GM12878 (cell line): ENCODE measurements around the gene CACYBP. TPM values are rescaled to one million over a fixed set of nuclear protein-coding genes. Genes with fewer than 3 reads are reported as not detected.

Experiments
- BHLHE40 ChIP-seq, 2 experiments: fragments of 450-650 bp in 1 of 2; IDR thresholded peaks; 2 replicates each; pipeline ENCODE4 v1.6.1; 2011 to 2017; ENCODE audit warnings: low read depth in 2 of 2, borderline replicate concordance in 1 of 2, improper control_type of control experiment in 1 of 2, low read length in 1 of 2, mild to moderate bottlenecking in 1 of 2
- CBFB ChIP-seq: IDR thresholded peaks from 2 replicates; pipeline ENCODE4 v1.6.1; 2016; ENCODE audit warnings: antibody characterized with exemption, low read depth
- EGR1 ChIP-seq, 2 experiments: IDR thresholded peaks; 1 replicate in 1 of 2; 2 replicates in 1 of 2; pipeline ENCODE4 v1.6.1; 2011 to 2012; ENCODE audit warnings: low read depth in 2 of 2, low read length in 2 of 2, borderline replicate concordance in 1 of 2, mild to moderate bottlenecking in 1 of 2, moderate library complexity in 1 of 2
- FOS ChIP-seq: IDR thresholded peaks from 3 replicates; pipeline ENCODE4 v1.6.1; 2011; ENCODE audit warnings: borderline replicate concordance; ENCODE audit not compliant: insufficient read length; ENCODE audit errors: extremely low read depth
- FOXK2 ChIP-seq: fragments of 450-650 bp; IDR thresholded peaks from 2 replicates; pipeline ENCODE4 v1.6.1; 2017; ENCODE audit warnings: mild to moderate bottlenecking, moderate library complexity
- HDGF ChIP-seq: fragments of 450-650 bp; IDR thresholded peaks from 2 replicates; pipeline ENCODE4 v1.6.1; 2016; ENCODE audit warnings: antibody characterized with exemption
- IKZF2 ChIP-seq, 2 experiments: fragments of 450-650 bp; IDR thresholded peaks; 2 replicates each; pipeline ENCODE4 v1.6.1; 2017; ENCODE audit warnings: mild to moderate bottlenecking in 2 of 2, moderate library complexity in 2 of 2
- IRF4 ChIP-seq: IDR thresholded peaks from 2 replicates; pipeline ENCODE4 v1.6.1; 2011; ENCODE audit warnings: low read depth, low read length
- LARP7 ChIP-seq: fragments of 450-650 bp; IDR thresholded peaks from 2 replicates; pipeline ENCODE4 v1.6.1; 2017; ENCODE audit warnings: mild to moderate bottlenecking
- NR2F1 ChIP-seq: fragments of 450-650 bp; conservative IDR thresholded peaks from 2 replicates; pipeline ENCODE4 v1.6.1; 2017; ENCODE audit warnings: mild to moderate bottlenecking
- RAD51 ChIP-seq: fragments of 450-650 bp; IDR thresholded peaks from 2 replicates; pipeline ENCODE4 v1.6.1; 2016; ENCODE audit warnings: moderate library complexity, mild to moderate bottlenecking, inconsistent platforms
- RFX5 ChIP-seq: IDR thresholded peaks from 2 replicates; pipeline ENCODE4 v1.6.1; 2011; ENCODE audit warnings: low read depth, low read length, improper control_type of control experiment
- SIX5 ChIP-seq: IDR thresholded peaks from 2 replicates; pipeline ENCODE4 v1.6.1; 2011; ENCODE audit warnings: mild to moderate bottlenecking, low read depth, low read length, moderate library complexity; ENCODE audit not compliant: severe bottlenecking
- SP1 ChIP-seq: IDR thresholded peaks from one replicate; pipeline ENCODE4 v1.6.1; 2011; ENCODE audit warnings: low read depth, low read length
- TBL1XR1 ChIP-seq: IDR thresholded peaks from 2 replicates; pipeline ENCODE4 v1.6.1; 2012; ENCODE audit warnings: low read depth, low read length, improper control_type of control experiment
- YY1 ChIP-seq: IDR thresholded peaks from 2 replicates; pipeline ENCODE4 v1.6.1; 2011; ENCODE audit warnings: low read depth, mild to moderate bottlenecking, low read length
- ZNF24 ChIP-seq: fragments of 450-650 bp; IDR thresholded peaks from 2 replicates; pipeline ENCODE4 v1.6.1; 2017; ENCODE audit warnings: antibody characterized with exemption, mild to moderate bottlenecking
- polyA plus RNA-seq, 11 experiments: library from polyadenylated mRNA; depleted of rRNA in 4 of 11; unstranded in 6 of 11; stranded (reverse) in 5 of 11; fragments of >200 nt; fragmentation: Nextera tagmentation in 4 of 11; fragmentation: Illumina TruSeq in 1 of 11; extraction: Ambion mirVana in 4 of 11; extraction: Trizol in 1 of 11; gene quantifications; 1 replicate in 1 of 11; 2 replicates in 10 of 11; pipeline versions ENCODE4 v1.2.1 to v1.2.3, GENCODE V29; 2011 to 2016; ENCODE audit warnings: inconsistent platforms in 2 of 11, missing spikeins in 2 of 11, low read depth in 1 of 11
- total RNA-seq, 4 experiments: library from RNA; depleted of rRNA in 3 of 4; stranded (reverse); fragments of >200 nt in 3 of 4; fragmentation: Illumina TruSeq in 1 of 4; extraction: Trizol in 1 of 4; gene quantifications; 2 replicates each; pipeline versions ENCODE4 v1.2.1 to v1.2.3, GENCODE V29; 2013 to 2021
- TF ChIP-seq, protein P1 (sequence below): fragments of 450-650 bp; IDR thresholded peaks from 2 replicates; pipeline ENCODE4 v1.6.1; 2018; ENCODE audit warnings: mild to moderate bottlenecking, low read depth, moderate library complexity; ENCODE audit not compliant: partially characterized antibody
- TF ChIP-seq, protein P2 (sequence below): IDR thresholded peaks from 2 replicates; pipeline ENCODE4 v1.6.1; 2012; ENCODE audit warnings: low read depth, low read length, improper control_type of control experiment
- TF ChIP-seq, protein P3 (sequence below): fragments of 450-650 bp; IDR thresholded peaks from 2 replicates; pipeline ENCODE4 v1.6.1; 2017; ENCODE audit warnings: mild to moderate bottlenecking, moderate library complexity
- TF ChIP-seq, protein P4 (sequence below): fragments of 450-650 bp; IDR thresholded peaks from 2 replicates; pipeline ENCODE4 v1.6.1; 2017; ENCODE audit warnings: mild to moderate bottlenecking, low read depth, inconsistent platforms; ENCODE audit not compliant: poor library complexity, severe bottlenecking

CACYBP gene
- total and polyA plus RNA-seq, 10 of the 15 experiments (the other 5 are each of a cell fraction or from before 2014, with no cell fraction given), result 77.7 to 488 (median 218) TPM

DNA sequence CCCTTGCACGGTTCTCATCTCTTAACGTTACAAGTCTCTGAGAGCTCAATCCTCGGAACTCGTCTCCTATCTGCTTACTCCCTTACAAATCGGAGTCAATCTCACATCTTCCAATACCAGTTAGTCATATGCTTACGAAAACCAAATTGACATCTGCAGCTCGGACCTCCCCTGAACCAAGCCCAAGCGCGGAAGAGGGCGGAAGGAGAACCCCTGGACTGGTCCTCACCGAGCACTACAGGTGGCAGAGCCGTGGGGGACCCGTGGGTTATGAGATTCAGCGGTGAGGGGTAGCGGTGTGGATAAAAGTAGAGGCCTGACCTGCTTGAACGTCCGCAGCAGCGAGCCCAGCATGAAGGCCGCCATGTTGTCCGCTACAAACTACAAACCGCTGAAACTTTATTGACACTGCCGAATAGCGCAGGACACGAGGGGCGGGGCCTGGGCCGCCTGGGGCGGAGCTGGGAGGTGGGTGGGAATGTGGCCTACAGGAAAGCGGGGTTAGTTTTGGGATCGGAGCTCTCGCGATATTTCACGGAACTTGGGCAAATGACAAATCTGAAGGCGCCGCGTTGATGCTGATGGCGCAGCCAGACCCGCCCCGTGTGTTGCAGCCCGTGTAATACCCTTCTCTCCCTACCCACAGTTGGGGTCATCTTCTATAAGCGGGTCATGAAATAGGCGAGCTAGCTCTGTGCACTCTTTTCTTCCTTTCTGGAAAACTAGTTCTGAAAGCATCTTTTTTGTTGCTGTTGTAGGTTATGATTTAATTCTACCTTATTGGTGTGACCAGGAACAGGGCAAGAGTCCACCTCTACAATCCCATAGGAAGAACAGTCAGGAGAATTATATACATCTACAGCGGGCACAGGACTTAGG lies 23.5 kb downstream of the CACYBP start, which contains the start of gene MRPS14 (continued):
- TF ChIP-seq, protein P1, sequence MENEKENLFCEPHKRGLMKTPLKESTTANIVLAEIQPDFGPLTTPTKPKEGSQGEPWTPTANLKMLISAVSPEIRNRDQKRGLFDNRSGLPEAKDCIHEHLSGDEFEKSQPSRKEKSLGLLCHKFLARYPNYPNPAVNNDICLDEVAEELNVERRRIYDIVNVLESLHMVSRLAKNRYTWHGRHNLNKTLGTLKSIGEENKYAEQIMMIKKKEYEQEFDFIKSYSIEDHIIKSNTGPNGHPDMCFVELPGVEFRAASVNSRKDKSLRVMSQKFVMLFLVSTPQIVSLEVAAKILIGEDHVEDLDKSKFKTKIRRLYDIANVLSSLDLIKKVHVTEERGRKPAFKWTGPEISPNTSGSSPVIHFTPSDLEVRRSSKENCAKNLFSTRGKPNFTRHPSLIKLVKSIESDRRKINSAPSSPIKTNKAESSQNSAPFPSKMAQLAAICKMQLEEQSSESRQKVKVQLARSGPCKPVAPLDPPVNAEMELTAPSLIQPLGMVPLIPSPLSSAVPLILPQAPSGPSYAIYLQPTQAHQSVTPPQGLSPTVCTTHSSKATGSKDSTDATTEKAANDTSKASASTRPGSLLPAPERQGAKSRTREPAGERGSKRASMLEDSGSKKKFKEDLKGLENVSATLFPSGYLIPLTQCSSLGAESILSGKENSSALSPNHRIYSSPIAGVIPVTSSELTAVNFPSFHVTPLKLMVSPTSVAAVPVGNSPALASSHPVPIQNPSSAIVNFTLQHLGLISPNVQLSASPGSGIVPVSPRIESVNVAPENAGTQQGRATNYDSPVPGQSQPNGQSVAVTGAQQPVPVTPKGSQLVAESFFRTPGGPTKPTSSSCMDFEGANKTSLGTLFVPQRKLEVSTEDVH, result no peak
- TF ChIP-seq CBFB (peak; percentile 96), FOS (no peak), HDGF (no peak), BHLHE40 (IDR thresholded peaks at IDR 0.05; ENCODE audit: borderline replicate concordance in 1 of 2, low read depth in 2 of 2, low read length in 1 of 2) (peak in 1 of 2 experiments; percentile 51; a peak in 2 of 4 replicates), FOXK2 (peak; percentile 76), TBL1XR1 (peak; percentile 74; the same call in 1 of the 2 replicates), NR2F1 (peak; percentile 11; the same call in 1 of the 2 replicates), RAD51 (no peak), IRF4 (peak; percentile 53; the same call in 1 of the 2 replicates), IKZF2 (IDR thresholded peaks at IDR 0.05) (peak; percentile 69 to 80), ZNF24 (peak; percentile 41; the same call in 1 of the 2 replicates), RFX5 (no peak), SIX5 (no peak), LARP7 (no peak), SP1 (peak; percentile 65), EGR1 (IDR thresholded peaks at IDR 0.05; ENCODE audit: borderline replicate concordance in 1 of 2, low read depth in 2 of 2, low read length in 2 of 2) (peak in 1 of 2 experiments; percentile 75; a peak in 2 of 3 replicates), YY1 (peak; percentile 99)
- TF ChIP-seq, protein P2, sequence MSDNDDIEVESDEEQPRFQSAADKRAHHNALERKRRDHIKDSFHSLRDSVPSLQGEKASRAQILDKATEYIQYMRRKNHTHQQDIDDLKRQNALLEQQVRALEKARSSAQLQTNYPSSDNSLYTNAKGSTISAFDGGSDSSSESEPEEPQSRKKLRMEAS, result peak; percentile 60; the same call in 1 of the 2 replicates
- TF ChIP-seq, protein P3, sequence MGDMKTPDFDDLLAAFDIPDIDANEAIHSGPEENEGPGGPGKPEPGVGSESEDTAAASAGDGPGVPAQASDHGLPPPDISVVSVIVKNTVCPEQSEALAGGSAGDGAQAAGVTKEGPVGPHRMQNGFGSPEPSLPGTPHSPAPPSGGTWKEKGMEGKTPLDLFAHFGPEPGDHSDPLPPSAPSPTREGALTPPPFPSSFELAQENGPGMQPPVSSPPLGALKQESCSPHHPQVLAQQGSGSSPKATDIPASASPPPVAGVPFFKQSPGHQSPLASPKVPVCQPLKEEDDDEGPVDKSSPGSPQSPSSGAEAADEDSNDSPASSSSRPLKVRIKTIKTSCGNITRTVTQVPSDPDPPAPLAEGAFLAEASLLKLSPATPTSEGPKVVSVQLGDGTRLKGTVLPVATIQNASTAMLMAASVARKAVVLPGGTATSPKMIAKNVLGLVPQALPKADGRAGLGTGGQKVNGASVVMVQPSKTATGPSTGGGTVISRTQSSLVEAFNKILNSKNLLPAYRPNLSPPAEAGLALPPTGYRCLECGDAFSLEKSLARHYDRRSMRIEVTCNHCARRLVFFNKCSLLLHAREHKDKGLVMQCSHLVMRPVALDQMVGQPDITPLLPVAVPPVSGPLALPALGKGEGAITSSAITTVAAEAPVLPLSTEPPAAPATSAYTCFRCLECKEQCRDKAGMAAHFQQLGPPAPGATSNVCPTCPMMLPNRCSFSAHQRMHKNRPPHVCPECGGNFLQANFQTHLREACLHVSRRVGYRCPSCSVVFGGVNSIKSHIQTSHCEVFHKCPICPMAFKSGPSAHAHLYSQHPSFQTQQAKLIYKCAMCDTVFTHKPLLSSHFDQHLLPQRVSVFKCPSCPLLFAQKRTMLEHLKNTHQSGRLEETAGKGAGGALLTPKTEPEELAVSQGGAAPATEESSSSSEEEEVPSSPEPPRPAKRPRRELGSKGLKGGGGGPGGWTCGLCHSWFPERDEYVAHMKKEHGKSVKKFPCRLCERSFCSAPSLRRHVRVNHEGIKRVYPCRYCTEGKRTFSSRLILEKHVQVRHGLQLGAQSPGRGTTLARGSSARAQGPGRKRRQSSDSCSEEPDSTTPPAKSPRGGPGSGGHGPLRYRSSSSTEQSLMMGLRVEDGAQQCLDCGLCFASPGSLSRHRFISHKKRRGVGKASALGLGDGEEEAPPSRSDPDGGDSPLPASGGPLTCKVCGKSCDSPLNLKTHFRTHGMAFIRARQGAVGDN, result no peak
- TF ChIP-seq, protein P4, sequence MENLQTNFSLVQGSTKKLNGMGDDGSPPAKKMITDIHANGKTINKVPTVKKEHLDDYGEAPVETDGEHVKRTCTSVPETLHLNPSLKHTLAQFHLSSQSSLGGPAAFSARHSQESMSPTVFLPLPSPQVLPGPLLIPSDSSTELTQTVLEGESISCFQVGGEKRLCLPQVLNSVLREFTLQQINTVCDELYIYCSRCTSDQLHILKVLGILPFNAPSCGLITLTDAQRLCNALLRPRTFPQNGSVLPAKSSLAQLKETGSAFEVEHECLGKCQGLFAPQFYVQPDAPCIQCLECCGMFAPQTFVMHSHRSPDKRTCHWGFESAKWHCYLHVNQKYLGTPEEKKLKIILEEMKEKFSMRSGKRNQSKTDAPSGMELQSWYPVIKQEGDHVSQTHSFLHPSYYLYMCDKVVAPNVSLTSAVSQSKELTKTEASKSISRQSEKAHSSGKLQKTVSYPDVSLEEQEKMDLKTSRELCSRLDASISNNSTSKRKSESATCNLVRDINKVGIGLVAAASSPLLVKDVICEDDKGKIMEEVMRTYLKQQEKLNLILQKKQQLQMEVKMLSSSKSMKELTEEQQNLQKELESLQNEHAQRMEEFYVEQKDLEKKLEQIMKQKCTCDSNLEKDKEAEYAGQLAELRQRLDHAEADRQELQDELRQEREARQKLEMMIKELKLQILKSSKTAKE, result no peak
